Mesenteric fat pad (tissue), 1 donor: ENCODE results near the gene RFX8. TPM values are rescaled to one million over a fixed set of nuclear protein-coding genes. Genes with fewer than 3 reads are reported as not detected.
"Not testable (repeated sequence)": the region's sequence is repeated elsewhere in the genome, so short reads cannot be mapped to it uniquely, and the experiment has no call there.

Experiments
- DNase-seq: peaks from one replicate; pipeline ENCODE4 v3.0.0-alpha.2; 2020; ENCODE audit warnings: low spot score
- long read RNA-seq: library from polyadenylated mRNA; unstranded; transcript quantifications from one replicate; pipeline ENCODE4 v2.0.0, GENCODE V29; 2020
- total RNA-seq: library from RNA; stranded (reverse); fragmentation: NEBNext Ultra II Directional; extraction: Animal tissue kit (Norgen Biotek cat#: 25700); gene quantifications from one replicate; pipeline ENCODE4 v1.2.1, GENCODE V29; 2021
- donor health status: DM: yes; HTN: yes; CAD: no.

The RFX8 gene
- 0.16 TPM for total RNA-seq
- long read RNA-seq, partial matches to known transcripts = 0 of 1 reads
- long read RNA-seq, other reads (novel, unspliced or antisense) = 1 of 1 reads

- no peak for DNase-seq
Measured at GRCh38 chr2:101474731-101475384, at the start of gene RFX8. TSS of gene RFX8 (minus strand) at chr2:101475112. CDS start at chr2:101466848, 8,264 bp downstream.

GRCh38 chr2:101521487-101521886, 46.6 kb upstream of the RFX8 start:
- DNase-seq = no peak

DNA sequence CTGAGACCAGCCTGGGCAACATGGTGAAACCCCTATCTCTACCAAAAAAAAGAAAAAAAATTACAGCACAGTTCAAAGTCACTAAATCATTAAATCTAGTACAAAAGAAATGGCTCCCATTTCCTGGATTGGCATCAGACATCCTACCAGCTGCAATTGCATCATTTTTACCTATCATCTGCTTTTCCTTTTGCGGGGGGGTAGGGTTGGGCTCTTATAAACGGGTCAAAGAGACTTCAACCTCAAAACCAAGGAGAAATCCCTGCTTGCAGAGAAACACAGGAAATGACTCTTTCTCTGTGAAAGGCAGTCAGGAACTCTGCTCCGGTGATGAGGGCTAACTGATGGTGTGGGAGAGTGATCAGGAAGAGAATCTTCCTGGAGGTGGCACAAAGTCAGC, 45.3 kb upstream of the RFX8 start:
- no peak for DNase-seq

GRCh38 chr2:101518578-101519492, 43.9 kb upstream of the RFX8 start:
- DNase-seq = no peak

DNA sequence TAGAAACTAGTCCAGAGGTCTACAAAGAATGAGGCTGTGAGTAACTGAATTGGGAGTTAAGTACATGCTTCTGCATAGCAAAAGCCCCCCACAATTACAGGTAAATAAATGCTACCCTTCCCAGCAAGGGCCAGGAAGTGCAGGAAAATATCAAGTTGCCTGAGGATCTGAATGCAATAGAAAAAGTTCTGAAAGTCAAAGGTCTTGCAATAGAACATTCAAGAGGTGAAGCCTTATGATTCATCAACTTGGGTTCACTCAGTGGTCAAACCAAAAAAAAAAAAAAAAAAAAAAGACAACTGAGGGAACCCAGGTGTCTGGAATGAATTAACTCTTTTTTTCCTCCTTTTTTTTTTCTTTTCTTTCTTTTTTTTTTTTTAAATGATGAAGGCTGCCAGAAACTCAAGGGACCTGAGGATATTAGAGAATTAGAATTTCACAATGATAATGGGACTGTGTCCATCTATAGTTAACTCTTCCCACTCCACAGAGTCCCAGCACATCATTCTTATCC, 42.9 kb upstream of the RFX8 start:
- DNase-seq = no peak

GRCh38 chr2:101516823-101517690, 42.1 kb upstream of the RFX8 start:
- no peak for DNase-seq

DNA sequence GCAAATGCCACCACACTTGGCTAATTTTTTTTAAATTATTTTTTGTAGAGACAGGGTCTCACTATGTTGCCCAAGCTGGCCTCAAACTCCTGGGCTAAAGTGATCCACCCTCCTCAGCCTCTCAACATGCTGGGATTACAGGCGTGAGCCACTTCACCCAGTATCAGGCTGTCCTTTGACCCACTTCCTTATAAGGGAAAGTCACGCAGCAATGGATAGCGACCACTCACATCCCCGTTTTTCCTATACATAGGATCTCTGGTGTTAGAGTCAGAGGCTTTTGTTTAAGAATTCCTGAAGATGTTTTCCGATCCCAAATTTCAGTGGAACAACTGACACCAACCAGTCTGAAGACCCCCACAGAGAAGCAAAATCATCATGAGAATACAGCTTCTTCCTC, 41.4 kb upstream of the RFX8 start:
- DNase-seq = no peak

DNA sequence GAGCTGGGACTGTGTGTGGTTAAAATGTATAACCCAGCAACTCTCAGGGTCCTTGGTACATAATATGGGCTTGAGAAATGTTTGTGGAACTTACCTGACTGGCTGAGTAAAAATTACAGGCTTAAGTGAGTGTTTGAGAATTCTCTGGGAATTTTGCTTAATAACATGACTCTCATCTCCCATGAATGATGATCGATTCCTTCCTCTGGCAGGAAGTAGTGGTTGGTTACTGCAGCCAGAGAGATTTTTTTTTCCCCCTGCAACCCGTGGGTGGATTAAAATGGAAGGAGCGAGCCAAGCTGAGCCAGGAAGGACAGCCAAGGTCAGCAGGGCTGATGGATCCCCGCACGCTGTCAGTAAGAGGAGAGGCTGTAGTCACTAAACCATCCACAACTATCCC, 40.6 kb upstream of the RFX8 start:
- no peak for DNase-seq

- DNase-seq = no peak
Measured at GRCh38 chr2:101512993-101513392, 38.1 kb upstream of the RFX8 start.

DNA sequence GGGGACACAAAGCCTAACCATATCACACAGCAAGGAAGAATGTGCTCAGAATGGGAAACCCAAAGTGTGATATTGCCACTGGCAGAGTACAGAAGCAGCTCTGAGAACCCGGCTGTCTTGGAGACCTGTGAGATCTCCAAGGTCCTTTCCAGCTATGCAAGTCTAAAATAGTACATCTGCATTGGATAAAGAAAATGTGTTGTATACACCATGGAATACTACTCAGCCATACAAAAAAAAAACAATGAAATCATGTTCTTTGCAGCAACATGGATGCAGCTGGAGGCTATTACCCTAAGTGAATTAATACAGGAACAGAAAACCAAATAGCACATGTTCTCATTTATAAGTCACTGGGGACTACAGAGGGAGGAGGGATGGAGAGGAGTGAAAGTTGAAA, 36.5 kb upstream of the RFX8 start:
- DNase-seq = no peak

- no peak for DNase-seq
Measured at GRCh38 chr2:101509499-101510284, 34.8 kb upstream of the RFX8 start.

DNA sequence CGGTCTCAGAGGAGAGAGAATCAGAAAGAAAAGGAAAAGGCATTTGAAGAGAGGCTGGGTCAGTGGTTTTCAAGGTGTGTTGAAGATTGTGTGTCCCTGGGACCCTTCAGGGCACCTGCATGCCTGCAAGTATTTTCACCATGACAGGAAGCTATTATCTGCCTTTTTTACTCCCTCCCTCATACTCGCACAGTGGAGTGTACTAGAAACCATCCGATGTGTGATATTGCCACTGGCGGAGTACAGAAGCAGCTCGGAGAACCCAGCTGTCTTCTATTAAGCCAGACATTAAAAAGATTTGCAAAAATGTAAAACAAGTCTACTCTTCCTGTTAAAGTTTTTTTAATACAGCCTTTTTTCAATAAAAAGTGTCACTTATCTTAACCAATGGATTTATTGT, 33.7 kb upstream of the RFX8 start:
- DNase-seq = no peak

DNA sequence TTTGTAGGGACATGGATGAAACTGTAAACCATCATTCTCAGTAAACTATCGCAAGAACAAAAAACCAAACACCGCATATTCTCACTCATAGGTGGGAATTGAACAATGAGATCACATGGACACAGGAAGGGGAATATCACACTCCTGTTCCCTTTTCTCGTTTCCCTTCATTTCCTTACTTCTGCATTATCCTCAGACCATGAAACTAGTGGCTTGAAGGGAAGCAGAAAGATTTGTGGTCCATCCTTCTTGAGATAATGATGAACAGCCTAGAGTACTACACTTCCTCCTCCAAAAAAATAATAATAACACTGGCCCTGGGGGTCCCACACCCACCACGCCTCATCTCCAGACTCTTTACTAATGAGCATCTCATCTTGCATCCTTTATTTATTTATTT, 30.4 kb upstream of the RFX8 start:
- not testable (repeated sequence) for DNase-seq

DNA sequence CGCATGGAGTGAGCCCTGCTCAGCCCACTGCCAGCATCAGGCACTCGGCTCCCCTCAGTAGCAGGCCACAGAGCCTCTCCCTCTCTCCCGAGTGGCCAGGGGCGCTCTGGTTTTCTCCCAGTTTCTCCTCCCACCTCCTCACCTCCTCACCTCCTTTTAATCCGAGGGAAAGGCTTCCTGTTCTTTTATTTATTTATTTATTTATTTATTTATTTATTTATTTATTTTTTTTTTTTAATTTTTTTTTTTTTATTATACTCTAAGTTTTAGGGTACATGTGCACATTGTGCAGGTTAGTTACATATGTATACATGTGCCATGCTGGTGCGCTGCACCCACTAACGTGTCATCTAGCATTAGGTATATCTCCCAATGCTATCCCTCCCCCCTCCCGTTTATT, 29.8 kb upstream of the RFX8 start:
- DNase-seq = not testable (repeated sequence)

DNA sequence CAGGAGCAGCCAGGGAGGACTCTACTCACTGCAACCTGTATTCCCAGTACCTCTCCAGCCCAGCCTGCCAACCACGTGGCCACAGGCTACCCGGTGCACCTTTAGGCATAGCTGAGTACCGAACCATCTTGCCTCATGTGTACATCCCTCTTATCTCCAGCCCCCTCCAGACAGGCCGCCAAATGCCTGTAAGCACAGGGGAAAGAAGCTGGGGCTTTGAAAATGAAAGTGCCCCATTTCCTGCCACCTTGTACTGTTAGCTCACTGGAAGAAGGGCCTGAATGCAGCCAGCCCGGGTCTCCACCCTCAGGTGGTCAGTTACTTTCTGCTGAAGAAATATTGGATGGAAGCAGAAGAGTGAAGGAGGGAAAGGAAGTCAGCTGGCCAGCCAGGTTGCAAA, 27.2 kb upstream of the RFX8 start:
- no peak for DNase-seq

DNA sequence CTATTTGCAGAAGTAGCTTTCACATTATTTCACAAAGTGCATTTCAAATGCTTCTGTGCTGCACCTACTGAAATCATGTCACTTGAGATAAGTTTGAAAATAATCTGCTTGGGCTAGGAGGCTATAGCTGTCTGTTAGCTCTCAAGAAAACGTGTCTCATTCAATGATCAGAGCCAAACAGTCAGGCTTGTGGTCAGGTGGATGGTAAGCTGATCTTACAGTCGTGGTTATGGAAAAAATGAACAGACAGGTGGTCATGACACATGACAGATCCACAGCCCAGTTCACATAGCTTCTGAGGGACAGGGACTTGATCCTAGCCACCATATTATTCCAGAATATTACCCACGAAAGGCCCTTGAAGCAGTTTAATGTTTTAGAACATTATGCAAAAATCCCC, 26.5 kb upstream of the RFX8 start:
- no peak for DNase-seq

DNA sequence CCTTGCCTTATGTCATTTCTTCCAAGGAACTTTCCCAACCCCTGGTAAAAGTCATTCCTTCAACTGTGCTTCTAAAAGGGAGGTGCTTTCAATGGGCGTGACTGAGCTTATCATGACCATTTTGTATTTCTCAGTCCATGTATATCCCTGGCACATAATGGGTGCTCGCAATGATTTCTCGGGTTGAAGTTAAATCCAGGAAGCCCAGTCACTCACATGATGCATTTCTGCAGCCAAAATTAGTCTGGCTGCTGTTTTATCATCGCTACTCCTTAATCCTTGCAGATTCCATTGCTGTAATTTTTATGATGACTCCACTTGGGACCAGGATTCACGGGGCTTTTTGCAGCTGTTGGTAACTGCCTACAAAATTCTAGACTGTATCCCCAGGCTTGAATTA, 25.9 kb upstream of the RFX8 start:
- no peak for DNase-seq

GRCh38 chr2:101500180-101500579, 25.3 kb upstream of the RFX8 start:
- DNase-seq = no peak

DNA sequence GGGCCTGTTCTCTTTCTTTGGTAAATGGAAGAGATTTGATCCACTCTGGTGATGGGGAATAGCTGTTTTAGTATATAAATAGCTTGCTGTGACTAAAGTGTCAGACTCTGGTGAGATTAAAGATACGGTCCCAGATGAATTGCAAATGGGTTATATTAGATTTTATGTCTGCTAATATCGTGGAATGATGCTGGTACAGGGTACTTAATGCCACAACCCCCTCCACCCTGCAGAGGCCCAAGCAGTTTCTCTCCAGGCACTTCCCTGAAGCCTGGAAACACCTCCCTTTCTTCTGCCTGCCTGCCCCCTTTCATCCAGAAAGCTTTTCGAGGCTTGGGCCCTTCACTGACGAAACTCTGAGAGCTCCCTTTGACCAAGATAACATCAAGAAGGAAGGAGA, 21.4 kb upstream of the RFX8 start:
- DNase-seq = no peak

DNA sequence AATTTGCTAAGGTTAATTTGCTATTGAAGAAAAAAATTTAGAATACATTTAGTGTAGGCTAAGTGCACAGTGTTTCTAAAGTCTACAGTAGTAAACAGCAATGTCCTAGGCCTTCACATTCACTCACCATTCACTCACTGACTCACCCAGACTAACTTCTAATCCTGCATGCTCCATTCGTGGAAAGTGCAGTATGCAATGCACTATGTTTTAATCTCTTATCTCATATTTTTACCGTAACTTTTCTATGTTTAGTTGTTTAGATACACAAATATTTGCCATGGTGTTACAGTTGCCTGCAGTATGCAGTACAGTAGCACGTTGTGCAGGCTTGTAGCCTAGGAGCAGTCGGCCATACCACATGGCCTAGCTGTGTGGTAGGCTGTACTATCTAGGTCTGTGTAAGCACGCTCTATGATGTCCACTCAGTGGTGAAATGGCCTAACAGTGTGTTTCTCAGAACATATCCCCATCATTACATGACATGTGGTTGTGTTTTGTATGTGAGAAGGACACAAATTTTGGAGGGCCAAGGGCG, 18.1 kb upstream of the RFX8 start:
- DNase-seq = no peak
